Activated CD4-positive, alpha-beta T cell treated with anti-CD3 and anti-CD28 coated beads, Interleukin-2, amount 10 ng/mL, durations not matched to agents 7 days and 5 days (primary cell): ENCODE results near the gene PCDHGA2. TPM values are rescaled to one million over a fixed set of nuclear protein-coding genes. Genes with fewer than 3 reads are reported as not detected.
"Not testable (repeated sequence)": the region's sequence is repeated elsewhere in the genome, so short reads cannot be mapped to it uniquely, and the experiment has no call there.

Experiments used
- CTCF ChIA-PET: fragments of 350-600 bp; sonication (Branson Sonifier 250); formaldehyde crosslinking; loops from one replicate; lab custom pipeline; 2021; ENCODE audit warnings: antibody characterized with exemption; lab: Charles Lee
- POLR2A ChIA-PET: fragments of 350-600 bp; sonication (Branson Sonifier 250); formaldehyde crosslinking; loops from one replicate; lab custom pipeline; 2021; ENCODE audit warnings: antibody characterized with exemption; lab: Charles Lee
- DNase-seq: peaks from one replicate; pipeline ENCODE4 v3.0.0-alpha.2; 2020
- H3K27ac Mint-ChIP-seq: one replicate; pipeline ENCODE4 v1.8.0; 2021; ENCODE audit warnings: mild to moderate bottlenecking, moderate library complexity, mixed read lengths
- H3K27me3 Mint-ChIP-seq: one replicate; pipeline ENCODE4 v1.8.0; 2021; ENCODE audit warnings: mixed read lengths
- H3K36me3 Mint-ChIP-seq: one replicate; pipeline ENCODE4 v1.8.0; 2021; ENCODE audit warnings: low read depth, mixed read lengths
- H3K4me1 Mint-ChIP-seq: one replicate; pipeline ENCODE4 v1.8.0; 2021; ENCODE audit warnings: mixed read lengths
- H3K4me3 Mint-ChIP-seq: one replicate; pipeline ENCODE4 v1.8.0; 2021; ENCODE audit warnings: mild to moderate bottlenecking, moderate library complexity, mixed read lengths
- H3K9me3 Mint-ChIP-seq: one replicate; pipeline ENCODE4 v1.8.0; 2021; ENCODE audit warnings: mixed read lengths
- total RNA-seq, 2 experiments: library from RNA; stranded (reverse); gene quantifications; one replicate each; pipeline ENCODE4 v1.2.3, GENCODE V29; 2021

PCDHGA2 gene
- total RNA-seq, 2 experiments from 2014 or later: not detected

- ChIA-PET POLR2A (no interaction called here), CTCF (interaction anchor here (1.0 to 6.6 kb wide), 5 partner anchors 9 to 238 kb away, joined by 3 to 40 read pairs (median 4); partner anchors contain the start of genes PCDHGA11 and TAF7)
- no peak for DNase-seq
- H3K27ac Mint-ChIP-seq: no peak overlapping the region
- H3K27me3 Mint-ChIP-seq: peaks cover 29% of the 10 kb centered on the region
- H3K9me3 Mint-ChIP-seq: peaks cover 28% of the 10 kb centered on the region
- H3K4me3 Mint-ChIP-seq: no peak overlapping the region
- peaks cover 6% of the 10 kb centered on the region for H3K4me1 Mint-ChIP-seq
- H3K36me3 Mint-ChIP-seq: peaks cover 2% of the 10 kb centered on the region
Measured at GRCh38 chr5:141328231-141328630, 10.3 kb upstream of the PCDHGA2 start.

GRCh38 chr5:141330299-141331080, 8.1 kb upstream of the PCDHGA2 start, which contains the start of gene PCDHGA1:
Gene PCDHGA1 (plus strand): TSS chr5:141330514.
- Mint-ChIP-seq H3K27me3 (peaks cover 43% of the 10 kb centered on the region), H3K4me3 (no peak within 1 kb of the TSS), H3K27ac (no peak within 1 kb of the TSS), H3K36me3 (peaks cover 2% of the 10 kb centered on the region), H3K4me1 (peaks cover 6% of the 10 kb centered on the region), H3K9me3 (peaks cover 35% of the 10 kb centered on the region)
- POLR2A ChIA-PET: no interaction called here
- peak; percentile 37 for DNase-seq
- CTCF ChIA-PET: interaction anchor here (0.6 to 6.6 kb wide), 12 partner anchors 8 to 945 kb away, joined by 3 to 40 read pairs (median 3); partner anchors contain the start of genes PCDHGA2, PCDHGB4 and TAF7

DNA sequence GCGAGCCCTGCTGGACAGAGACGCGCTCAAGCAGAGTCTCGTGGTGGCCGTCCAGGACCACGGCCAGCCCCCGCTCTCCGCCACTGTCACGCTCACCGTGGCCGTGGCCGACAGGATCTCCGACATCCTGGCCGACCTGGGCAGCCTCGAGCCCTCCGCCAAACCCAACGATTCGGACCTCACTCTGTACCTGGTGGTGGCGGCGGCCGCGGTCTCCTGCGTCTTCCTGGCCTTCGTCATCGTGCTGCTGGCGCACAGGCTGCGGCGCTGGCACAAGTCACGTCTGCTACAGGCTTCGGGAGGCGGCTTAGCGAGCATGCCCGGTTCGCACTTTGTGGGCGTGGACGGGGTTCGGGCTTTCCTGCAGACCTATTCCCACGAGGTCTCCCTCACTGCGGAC, 6.0 kb upstream of the PCDHGA2 start:
- DNase-seq, H3K4me3 Mint-ChIP-seq, H3K27ac Mint-ChIP-seq, H3K36me3 Mint-ChIP-seq, POLR2A ChIA-PET, H3K4me1 Mint-ChIP-seq: not testable (repeated sequence)
- Mint-ChIP-seq H3K9me3 (peaks cover 32% of the 10 kb centered on the region), H3K27me3 (peaks cover 50% of the 10 kb centered on the region)
- CTCF ChIA-PET: interaction anchor here (1.4 to 6.6 kb wide), 2 partner anchors 13 to 231 kb away, joined by 3 to 40 read pairs; partner anchors contain the start of gene TAF7

DNA sequence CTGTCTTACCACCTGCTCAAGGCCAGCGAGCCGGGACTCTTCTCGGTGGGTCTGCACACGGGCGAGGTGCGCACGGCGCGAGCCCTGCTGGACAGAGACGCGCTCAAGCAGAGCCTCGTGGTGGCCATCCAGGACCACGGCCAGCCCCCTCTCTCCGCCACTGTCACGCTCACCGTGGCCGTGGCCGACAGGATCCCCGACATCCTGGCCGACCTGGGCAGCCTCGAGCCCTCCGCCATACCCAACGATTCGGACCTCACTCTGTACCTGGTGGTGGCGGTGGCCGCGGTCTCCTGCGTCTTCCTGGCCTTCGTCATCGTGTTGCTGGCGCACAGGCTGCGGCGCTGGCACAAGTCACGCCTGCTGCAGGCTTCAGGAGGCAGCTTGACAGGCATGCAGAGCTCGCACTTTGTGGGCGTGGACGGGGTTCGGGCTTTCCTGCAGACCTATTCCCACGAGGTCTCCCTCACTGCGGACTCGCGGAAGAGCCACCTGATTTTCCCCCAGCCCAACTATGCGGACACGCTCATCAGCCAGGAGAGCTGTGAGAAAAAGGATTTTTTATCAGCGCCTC, 2.3 kb downstream of the PCDHGA2 start:
- DNase-seq, POLR2A ChIA-PET, CTCF ChIA-PET, H3K36me3 Mint-ChIP-seq, H3K4me3 Mint-ChIP-seq, H3K27ac Mint-ChIP-seq, H3K4me1 Mint-ChIP-seq: not testable (repeated sequence)
- Mint-ChIP-seq H3K9me3 (peaks cover 35% of the 10 kb centered on the region), H3K27me3 (peaks cover 42% of the 10 kb centered on the region)

DNA sequence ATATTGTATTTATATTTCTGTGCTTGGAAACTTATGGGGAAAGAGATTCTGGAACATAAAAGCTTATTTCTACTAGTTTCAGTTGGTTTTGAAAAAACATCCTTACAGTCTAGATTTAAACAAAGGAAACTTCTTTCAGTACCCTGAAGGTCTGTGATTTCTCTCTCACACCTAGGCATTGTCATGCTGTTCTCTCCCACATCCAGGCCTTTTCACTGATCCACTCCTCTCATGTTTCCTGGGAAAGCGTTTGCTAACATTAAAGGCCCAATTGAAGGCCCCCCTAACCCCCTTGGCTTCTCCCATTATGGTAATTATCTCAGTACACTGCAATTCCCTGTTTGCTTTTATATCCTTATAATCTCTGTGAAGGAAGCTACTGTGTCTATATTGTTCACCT, 4.2 kb downstream of the PCDHGA2 start:
- Mint-ChIP-seq H3K4me1 (no peaks in the 10 kb centered on the region), H3K36me3 (peaks cover 7% of the 10 kb centered on the region)

DNA sequence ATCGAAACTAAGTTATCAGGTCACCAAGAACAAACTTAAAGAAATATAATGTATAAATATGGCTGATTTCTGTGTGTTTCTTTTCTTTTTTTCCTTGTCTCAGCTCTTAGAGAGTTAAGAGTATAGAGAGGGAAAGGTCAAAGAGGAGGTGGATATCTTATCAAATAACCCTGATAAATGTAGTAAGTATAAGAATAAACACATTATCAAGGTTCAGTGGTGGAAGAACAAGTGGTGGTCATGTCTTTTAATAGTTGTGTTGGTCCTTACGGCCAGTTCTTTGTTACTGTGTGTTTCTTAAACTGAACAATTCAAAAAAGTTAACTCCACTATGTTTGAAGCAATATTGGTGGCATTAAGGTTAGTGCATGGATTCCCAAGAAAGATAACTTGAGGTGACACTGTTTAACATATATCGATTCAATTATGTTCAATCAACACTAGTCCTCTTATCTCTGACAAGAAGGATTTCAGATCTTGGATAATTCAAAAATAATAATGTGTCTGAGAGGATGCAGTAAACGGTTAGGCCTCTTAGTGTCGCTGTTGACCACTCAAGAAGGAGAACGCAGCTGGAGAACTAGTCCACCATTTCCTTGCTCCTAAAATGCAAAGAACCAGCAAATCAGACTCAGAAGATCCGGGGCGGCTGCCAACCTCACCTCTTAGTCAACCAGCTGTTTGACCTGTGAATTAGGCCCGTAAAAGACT, 4.8 kb downstream of the PCDHGA2 start, which contains the start of gene PCDHGA3:
Gene PCDHGA3, plus strand, starts transcription at position 588 of the 711 bp plus-strand sequence. CDS start 205 bp downstream, outside the sequence.
- peak; percentile 28 for DNase-seq
- Mint-ChIP-seq H3K9me3 (peaks cover 29% of the 10 kb centered on the region), H3K36me3 (peaks cover 7% of the 10 kb centered on the region), H3K4me3 (peak within 1 kb of the TSS; percentile 60), H3K27me3 (peaks cover 28% of the 10 kb centered on the region), H3K4me1 (no peaks in the 10 kb centered on the region), H3K27ac (no peak within 1 kb of the TSS)
- CTCF ChIA-PET: interaction anchor here (0.7 to 2.4 kb wide), 8 partner anchors 12 to 519 kb away, joined by 3 to 7 read pairs (median 4); partner anchors contain the start of genes PCDHGA12, PCDHGA4, PCDHGB3 and PCDHGB6
- POLR2A ChIA-PET: no interaction called here

More for the DNA sequence above, 4.2 kb downstream of the PCDHGA2 start:
- no peak overlapping the region for H3K27ac Mint-ChIP-seq
- peaks cover 35% of the 10 kb centered on the region for H3K9me3 Mint-ChIP-seq
- no peak for DNase-seq
- CTCF ChIA-PET: interaction anchor here (1.1 to 1.4 kb wide), 2 partner anchors 12 to 88 kb away, joined by 3 read pairs; partner anchors contain the start of genes PCDHGA12 and PCDHGA4
- H3K4me3 Mint-ChIP-seq: no peak overlapping the region
- POLR2A ChIA-PET: no interaction called here
- peaks cover 34% of the 10 kb centered on the region for H3K27me3 Mint-ChIP-seq

DNA sequence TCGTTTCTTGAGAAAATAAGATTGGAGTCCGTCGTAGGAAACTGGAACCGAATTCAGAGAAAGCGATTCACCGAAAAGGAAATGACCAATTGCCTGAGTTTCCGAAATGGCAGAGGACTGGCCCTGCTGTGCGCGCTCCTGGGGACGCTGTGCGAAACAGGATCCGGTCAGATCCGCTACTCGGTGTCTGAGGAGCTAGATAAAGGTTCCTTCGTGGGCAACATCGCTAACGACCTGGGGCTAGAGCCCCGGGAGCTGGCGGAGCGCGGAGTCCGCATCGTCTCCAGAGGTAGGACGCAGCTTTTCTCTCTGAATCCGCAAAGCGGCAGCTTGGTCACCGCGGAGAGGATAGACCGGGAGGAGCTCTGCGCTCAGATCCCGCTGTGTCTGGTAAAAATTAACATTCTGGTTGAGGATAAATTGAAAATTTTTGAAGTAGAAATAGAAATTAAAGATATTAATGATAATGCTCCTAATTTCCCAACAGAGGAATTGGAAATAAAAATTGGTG, 5.4 kb downstream of the PCDHGA2 start:
- no peak overlapping the region for H3K27ac Mint-ChIP-seq
- H3K9me3 Mint-ChIP-seq: peaks cover 26% of the 10 kb centered on the region
- POLR2A ChIA-PET: no interaction called here
- CTCF ChIA-PET: interaction anchor here (0.7 to 2.4 kb wide), 7 partner anchors 12 to 520 kb away, joined by 3 to 7 read pairs (median 4); partner anchors contain the start of genes PCDHGA4, PCDHGB3 and PCDHGB6
- peaks cover 7% of the 10 kb centered on the region for H3K36me3 Mint-ChIP-seq
- peak overlapping the region; percentile 60 for H3K4me3 Mint-ChIP-seq
- peaks cover 24% of the 10 kb centered on the region for H3K27me3 Mint-ChIP-seq
- no peaks in the 10 kb centered on the region for H3K4me1 Mint-ChIP-seq
- DNase-seq: no peak

- no peaks in the 10 kb centered on the region for H3K4me1 Mint-ChIP-seq
- no peak for DNase-seq
- H3K36me3 Mint-ChIP-seq: peaks cover 3% of the 10 kb centered on the region
- peaks cover 23% of the 10 kb centered on the region for H3K27me3 Mint-ChIP-seq
- ChIA-PET CTCF (interaction anchor here (2.4 kb wide), 1 partner anchor 10 kb away, joined by 7 read pairs; the partner anchor contains the start of gene PCDHGA4), POLR2A (no interaction called here)
- peaks cover 22% of the 10 kb centered on the region for H3K9me3 Mint-ChIP-seq
- H3K4me3 Mint-ChIP-seq: no peak overlapping the region
- no peak overlapping the region for H3K27ac Mint-ChIP-seq
Measured at GRCh38 chr5:141345327-141345726, 6.8 kb downstream of the PCDHGA2 start.

DNA sequence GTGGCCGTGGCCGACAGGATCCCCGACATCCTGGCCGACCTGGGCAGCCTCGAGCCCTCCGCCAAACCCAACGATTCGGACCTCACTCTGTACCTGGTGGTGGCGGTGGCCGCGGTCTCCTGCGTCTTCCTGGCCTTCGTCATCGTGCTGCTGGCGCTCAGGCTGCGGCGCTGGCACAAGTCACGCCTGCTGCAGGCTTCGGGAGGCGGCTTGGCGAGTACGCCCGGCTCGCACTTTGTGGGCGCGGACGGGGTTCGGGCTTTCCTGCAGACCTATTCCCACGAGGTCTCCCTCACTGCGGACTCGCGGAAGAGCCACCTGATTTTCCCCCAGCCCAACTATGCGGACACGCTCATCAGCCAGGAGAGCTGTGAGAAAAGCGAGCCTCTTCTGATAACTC, 7.5 kb downstream of the PCDHGA2 start:
- H3K4me3 Mint-ChIP-seq, CTCF ChIA-PET, H3K36me3 Mint-ChIP-seq, POLR2A ChIA-PET, H3K27ac Mint-ChIP-seq, DNase-seq, H3K4me1 Mint-ChIP-seq: not testable (repeated sequence)
- Mint-ChIP-seq H3K27me3 (peaks cover 29% of the 10 kb centered on the region), H3K9me3 (peaks cover 23% of the 10 kb centered on the region)

GRCh38 chr5:141349917-141350619, 11.5 kb downstream of the PCDHGA2 start, which contains the start of gene PCDHGB1:
Gene PCDHGB1 (plus strand): TSS chr5:141350099. CDS start chr5:141350261, 162 bp downstream.
- Mint-ChIP-seq H3K36me3 (peaks cover 3% of the 10 kb centered on the region), H3K27me3 (peaks cover 24% of the 10 kb centered on the region), H3K4me1 (no peaks in the 10 kb centered on the region), H3K9me3 (peaks cover 21% of the 10 kb centered on the region), H3K4me3 (no peak within 1 kb of the TSS), H3K27ac (no peak within 1 kb of the TSS)
- ChIA-PET POLR2A (no interaction called here), CTCF (interaction anchor here (0.6 to 2.3 kb wide), 8 partner anchors 10 to 1558 kb away, joined by 3 to 9 read pairs (median 3); partner anchors contain the start of genes PCDHGB2 and TAF7)
- DNase-seq: peak; percentile 40

GRCh38 chr5:141351591-141351990, 13.0 kb downstream of the PCDHGA2 start:
- no peak for DNase-seq
- no peak overlapping the region for H3K4me3 Mint-ChIP-seq
- H3K4me1 Mint-ChIP-seq: no peaks in the 10 kb centered on the region
- peaks cover 23% of the 10 kb centered on the region for H3K9me3 Mint-ChIP-seq
- peaks cover 3% of the 10 kb centered on the region for H3K36me3 Mint-ChIP-seq
- H3K27me3 Mint-ChIP-seq: peaks cover 28% of the 10 kb centered on the region
- ChIA-PET CTCF (interaction anchor here (1.0 kb wide), 1 partner anchor 19 kb away, joined by 4 read pairs; no protein-coding TSS in a partner anchor), POLR2A (no interaction called here)
- H3K27ac Mint-ChIP-seq: no peak overlapping the region
